D721Med (cell line): Measurements from ENCODE around the gene TUBB.
A peak's percentile ranks its signal among the peaks of the same experiment; 100 is the strongest.
"Not testable (repeated sequence)": the region's sequence is repeated elsewhere in the genome, so short reads cannot be mapped to it uniquely, and the experiment has no call there.

Experiments used
- DNase-seq: peaks from one replicate; pipeline ENCODE4 v3.0.0; 2011; ENCODE audit warnings: low spot score; ENCODE audit not compliant: insufficient read length
- FAIRE-seq: peaks from 2 replicates; lab custom pipeline; 2011; peaks lifted over from hg19 to GRCh38; lab: Jason Lieb, UNC
- CTCF ChIP-seq: IDR thresholded peaks from 2 replicates; pipeline ENCODE4 v1.5.1; 2012; ENCODE audit warnings: mild to moderate bottlenecking, control low read depth; ENCODE audit not compliant: insufficient read depth; ENCODE audit errors: missing control alignments

Gene TUBB

GRCh38 chr6:30721198-30722024 is 1.3 kb downstream of the TUBB start:
- no peak for FAIRE-seq
- peak; percentile 24 for TF ChIP-seq CTCF
- DNase-seq: peak; percentile 66

- not testable (repeated sequence) for DNase-seq, FAIRE-seq
These were observed 1.8 kb downstream of the TUBB start for GRCh38 chr6:30722025-30722279.

- DNase-seq: peak; percentile 54
- no peak for FAIRE-seq
- peak; percentile 92 for TF ChIP-seq CTCF
These were observed 2.3 kb downstream of the TUBB start for GRCh38 chr6:30722280-30723112.

GRCh38 chr6:30723159-30723842 is 3.1 kb downstream of the TUBB start:
- not testable (repeated sequence) for DNase-seq, FAIRE-seq

- FAIRE-seq, DNase-seq: not testable (repeated sequence)
These were observed 3.9 kb downstream of the TUBB start for GRCh38 chr6:30723843-30724741.

GRCh38 chr6:30724906-30725667 is 4.9 kb downstream of the TUBB start:
- FAIRE-seq (no peak), DNase-seq (no peak)
- no peak for TF ChIP-seq CTCF

- TF ChIP-seq CTCF: no peak
- DNase-seq: no peak
- FAIRE-seq: no peak
These were observed 5.8 kb downstream of the TUBB start for GRCh38 chr6:30725713-30726505.
